ENCODE results near the gene DNAJB9. TPM values are rescaled to one million over a fixed set of nuclear protein-coding genes. Genes with fewer than 3 reads are reported as not detected.
A peak's percentile ranks its signal among the peaks of the same experiment; 100 is the strongest.

Gene DNAJB9
- total RNA-seq (10 to 100 TPM; 66.5 to 72.1 TPM), total RNA-seq (9.7 to 219 (median 53.0) reads per million in 172 experiments)
- 20.5 TPM for polyA plus RNA-seq (2013, experiment 1 of 2)
- 43.3 TPM for polyA plus RNA-seq (2013, experiment 2 of 2)

GRCh38 chr7:108569381-108570145, at the start of gene DNAJB9, which contains the start of gene THAP5:
Gene DNAJB9 (plus strand): TSS chr7:108569874. CDS start chr7:108571727, 1,853 bp downstream.
Gene THAP5 (minus strand): TSS chr7:108569706. CDS start chr7:108569569, 137 bp downstream.
- Mint-ChIP-seq H3K4me3 (peak within 1 kb of the TSS; percentile 93), H3K36me3 (ENCODE audit: low read depth) (peaks cover 92% of the 10 kb centered on the region), H3K27ac (peak within 1 kb of the TSS; percentile 99), H3K9me3 (peaks cover 2% of the 10 kb centered on the region), H3K4me1 (ENCODE audit: low read depth) (peaks cover 81% of the 10 kb centered on the region), H3K27me3 (no peaks in the 10 kb centered on the region)
- POLR2A ChIA-PET = interaction anchor here (0.7 to 3.0 kb wide), 20 partner anchors 9 to 1909 kb away, joined by 3 to 151 read pairs (median 5); partner anchors contain the start of genes CBLL1, CCDC71L, HBP1 and PNPLA8
- H3K27me3 ChIP-seq (ENCODE audit: control insufficient read depth in 1 of 2, insufficient read depth in 2 of 2, low read length in 2 of 2) = no peaks in the 10 kb centered on the region
- TF ChIP-seq, protein P1, sequence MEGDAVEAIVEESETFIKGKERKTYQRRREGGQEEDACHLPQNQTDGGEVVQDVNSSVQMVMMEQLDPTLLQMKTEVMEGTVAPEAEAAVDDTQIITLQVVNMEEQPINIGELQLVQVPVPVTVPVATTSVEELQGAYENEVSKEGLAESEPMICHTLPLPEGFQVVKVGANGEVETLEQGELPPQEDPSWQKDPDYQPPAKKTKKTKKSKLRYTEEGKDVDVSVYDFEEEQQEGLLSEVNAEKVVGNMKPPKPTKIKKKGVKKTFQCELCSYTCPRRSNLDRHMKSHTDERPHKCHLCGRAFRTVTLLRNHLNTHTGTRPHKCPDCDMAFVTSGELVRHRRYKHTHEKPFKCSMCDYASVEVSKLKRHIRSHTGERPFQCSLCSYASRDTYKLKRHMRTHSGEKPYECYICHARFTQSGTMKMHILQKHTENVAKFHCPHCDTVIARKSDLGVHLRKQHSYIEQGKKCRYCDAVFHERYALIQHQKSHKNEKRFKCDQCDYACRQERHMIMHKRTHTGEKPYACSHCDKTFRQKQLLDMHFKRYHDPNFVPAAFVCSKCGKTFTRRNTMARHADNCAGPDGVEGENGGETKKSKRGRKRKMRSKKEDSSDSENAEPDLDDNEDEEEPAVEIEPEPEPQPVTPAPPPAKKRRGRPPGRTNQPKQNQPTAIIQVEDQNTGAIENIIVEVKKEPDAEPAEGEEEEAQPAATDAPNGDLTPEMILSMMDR (IDR thresholded peaks at IDR 0.05) = no peak
- peaks cover 16% of the 10 kb centered on the region for H3K4me1 ChIP-seq (ENCODE audit: insufficient read depth, low read length)
- H3K9me3 ChIP-seq (ENCODE audit: control insufficient read depth in 1 of 2, insufficient read depth in 1 of 2, low read length in 2 of 2) = no peaks in the 10 kb centered on the region
- peaks cover 26% of the 10 kb centered on the region for H3K36me3 ChIP-seq (ENCODE audit: insufficient read depth, low read length)
- peak; percentile 82 for ATAC-seq (ENCODE audit: poor library complexity)
- peak; percentile 97 to 100 (median 99) for DNase-seq
- intact Hi-C loops (cut with DNase I, micrococcal nuclease) = loop anchor here (1.0 to 5.0 kb wide), 3 partner anchors 42 to 677 kb away; partner anchors contain the start of genes DLD (in 1 of the 2) and PNPLA8 (in 1 of the 2)
- CTCF ChIA-PET = interaction anchor here (1.4 to 1.8 kb wide), 2 partner anchors 44 to 45 kb away, joined by 3 to 6 read pairs; partner anchors contain the start of gene PNPLA8
- peak within 1 kb of the TSS; percentile 98 to 99 for H3K27ac ChIP-seq (ENCODE audit: low read depth in 1 of 2, low read length in 2 of 2)
- peak within 1 kb of the TSS; percentile 78 for H3K4me3 ChIP-seq (ENCODE audit: low read length)

- Mint-ChIP-seq H3K27me3 (no peaks in the 10 kb centered on the region), H3K36me3 (ENCODE audit: low read depth) (peaks cover 58% of the 10 kb centered on the region), H3K4me1 (ENCODE audit: low read depth) (peaks cover 72% of the 10 kb centered on the region), H3K9me3 (no peaks in the 10 kb centered on the region), H3K27ac (peak overlapping the region; percentile 96), H3K4me3 (peak overlapping the region; percentile 91)
- H3K4me1 ChIP-seq (ENCODE audit: insufficient read depth, low read length) = peaks cover 21% of the 10 kb centered on the region
- intact Hi-C loops (cut with DNase I, micrococcal nuclease) = loop anchor here (10.0 kb wide), 2 partner anchors 778 to 1348 kb away; partner anchors contain the start of gene CBLL1 (in 1 of the 2)
- DNase-seq (no peak), ATAC-seq (ENCODE audit: poor library complexity) (no peak)
- H3K36me3 ChIP-seq (ENCODE audit: insufficient read depth, low read length) = peaks cover 35% of the 10 kb centered on the region
- ChIA-PET POLR2A (interaction anchor here (5.0 kb wide), 1 partner anchor 46 kb away, joined by 151 read pairs; the partner anchor contains the start of genes DNAJB9 and THAP5), CTCF (no interaction called here)
- no peaks in the 10 kb centered on the region for H3K27me3 ChIP-seq (ENCODE audit: control insufficient read depth in 1 of 2, insufficient read depth in 2 of 2, low read length in 2 of 2)
- H3K9me3 ChIP-seq (ENCODE audit: control insufficient read depth in 1 of 2, insufficient read depth in 1 of 2, low read length in 2 of 2) = no peaks in the 10 kb centered on the region
- H3K27ac ChIP-seq (ENCODE audit: low read depth in 1 of 2, low read length in 2 of 2) = no peak overlapping the region
- TF ChIP-seq, protein P1 (IDR thresholded peaks at IDR 0.05) = no peak
- H3K4me3 ChIP-seq (ENCODE audit: low read length) = no peak overlapping the region
Measured at GRCh38 chr7:108522780-108523179, 46.9 kb upstream of the DNAJB9 start.

DNA sequence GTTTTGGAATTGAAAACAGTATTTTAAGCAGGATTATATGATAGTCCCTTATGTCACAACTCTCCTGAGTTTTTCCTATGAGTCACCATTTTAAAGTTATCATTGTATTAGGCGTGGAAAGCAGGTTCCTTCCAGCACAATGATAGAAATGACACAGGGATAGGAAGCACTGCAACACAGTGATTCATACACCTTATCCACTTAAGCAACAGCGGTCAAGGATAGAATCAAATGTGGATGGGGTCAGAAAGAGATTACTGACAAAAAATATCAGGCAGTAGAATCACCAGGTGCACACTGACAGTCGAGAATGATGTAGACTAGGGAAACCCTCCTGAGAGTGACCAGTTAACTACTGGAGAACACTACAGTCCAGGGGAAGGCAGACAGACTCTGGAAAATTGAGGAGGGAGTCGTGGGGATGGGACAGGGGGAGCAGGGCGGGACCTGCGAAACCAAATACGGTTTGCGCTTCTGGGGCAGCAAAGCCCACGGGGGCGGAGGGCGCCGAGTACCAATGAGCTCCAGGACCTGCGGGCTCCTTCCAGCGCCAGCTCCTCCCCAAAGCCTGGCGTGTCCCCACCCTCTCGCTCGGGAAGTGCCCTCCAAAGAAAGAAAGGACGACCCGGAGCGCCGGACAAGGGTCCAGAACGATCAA, 44.2 kb upstream of the DNAJB9 start:
- peaks cover 53% of the 10 kb centered on the region for H3K4me1 Mint-ChIP-seq (ENCODE audit: low read depth)
- peak in 4 of 14 experiments; percentile 21 to 68 (median 62) for DNase-seq
- POLR2A ChIA-PET = interaction anchor here (0.6 to 5.0 kb wide), 11 partner anchors 8 to 1357 kb away, joined by 3 to 151 read pairs (median 6); partner anchors contain the start of genes DNAJB9, HBP1, NRCAM and THAP5

More for the DNA sequence above, 44.2 kb upstream of the DNAJB9 start:
- peak; percentile 39 for ATAC-seq (ENCODE audit: poor library complexity)
- TF ChIP-seq, protein P1 (IDR thresholded peaks at IDR 0.05) = no peak
- intact Hi-C loops (cut with DNase I, micrococcal nuclease) = loop anchor here (10.0 kb wide), 2 partner anchors 781 to 1351 kb away; partner anchors contain the start of gene CBLL1 (in 1 of the 2)
- Histone ChIP-seq H3K36me3 (ENCODE audit: insufficient read depth, low read length) (peaks cover 15% of the 10 kb centered on the region), H3K27me3 (ENCODE audit: control insufficient read depth in 1 of 2, insufficient read depth in 2 of 2, low read length in 2 of 2) (no peaks in the 10 kb centered on the region), H3K4me3 (ENCODE audit: low read length) (peak overlapping the region; percentile 88), H3K27ac (ENCODE audit: low read depth in 1 of 2, low read length in 2 of 2) (peak overlapping the region; percentile 92 to 99), H3K4me1 (ENCODE audit: insufficient read depth, low read length) (peaks cover 21% of the 10 kb centered on the region), H3K9me3 (ENCODE audit: control insufficient read depth in 1 of 2, insufficient read depth in 1 of 2, low read length in 2 of 2) (no peaks in the 10 kb centered on the region)
- no peaks in the 10 kb centered on the region for H3K9me3 Mint-ChIP-seq
- peak overlapping the region; percentile 96 for H3K27ac Mint-ChIP-seq
- H3K4me3 Mint-ChIP-seq = peak overlapping the region; percentile 91
- CTCF ChIA-PET = interaction anchor here (1.1 to 3.1 kb wide), 3 partner anchors 28 to 44 kb away, joined by 3 to 10 read pairs (median 6); partner anchors contain the start of genes DNAJB9 and THAP5
- H3K27me3 Mint-ChIP-seq = no peaks in the 10 kb centered on the region
- H3K36me3 Mint-ChIP-seq (ENCODE audit: low read depth) = peaks cover 32% of the 10 kb centered on the region
